Stimulated activated CD8-positive, alpha-beta memory T cell treated with anti-CD3 and anti-CD28 coated beads, Interleukin-15, amount 100 ng/mL, for 4 hours (primary cell): ENCODE measurements around the gene ADARB2.

ENCODE experiments used
- DNase-seq, 2 donors: peaks; one replicate each; pipeline ENCODE4 v3.0.0-alpha.2; 2020; ENCODE audit warnings: low read depth in 2 of 2

Gene ADARB2

DNA sequence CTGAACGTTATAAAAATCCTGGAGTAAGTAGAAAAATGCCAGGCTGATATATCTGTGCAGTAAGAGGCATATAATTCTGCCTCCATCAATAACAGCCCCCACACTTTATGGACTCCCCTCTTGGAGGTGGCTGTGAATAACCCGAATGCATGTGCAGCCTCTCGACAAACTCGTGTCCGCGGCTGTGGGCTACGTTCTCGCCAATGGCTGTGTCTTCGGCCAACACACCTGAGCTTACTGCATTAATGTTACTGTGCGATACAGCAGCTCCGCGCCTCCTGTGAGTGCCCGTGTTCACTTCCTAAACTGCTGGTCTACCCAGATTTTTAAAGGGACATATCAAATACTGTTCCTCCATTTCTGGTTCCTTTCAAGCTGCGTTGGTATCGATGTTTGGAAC, 209.4 kb downstream of the ADARB2 start:
- DNase-seq = no peak

DNA sequence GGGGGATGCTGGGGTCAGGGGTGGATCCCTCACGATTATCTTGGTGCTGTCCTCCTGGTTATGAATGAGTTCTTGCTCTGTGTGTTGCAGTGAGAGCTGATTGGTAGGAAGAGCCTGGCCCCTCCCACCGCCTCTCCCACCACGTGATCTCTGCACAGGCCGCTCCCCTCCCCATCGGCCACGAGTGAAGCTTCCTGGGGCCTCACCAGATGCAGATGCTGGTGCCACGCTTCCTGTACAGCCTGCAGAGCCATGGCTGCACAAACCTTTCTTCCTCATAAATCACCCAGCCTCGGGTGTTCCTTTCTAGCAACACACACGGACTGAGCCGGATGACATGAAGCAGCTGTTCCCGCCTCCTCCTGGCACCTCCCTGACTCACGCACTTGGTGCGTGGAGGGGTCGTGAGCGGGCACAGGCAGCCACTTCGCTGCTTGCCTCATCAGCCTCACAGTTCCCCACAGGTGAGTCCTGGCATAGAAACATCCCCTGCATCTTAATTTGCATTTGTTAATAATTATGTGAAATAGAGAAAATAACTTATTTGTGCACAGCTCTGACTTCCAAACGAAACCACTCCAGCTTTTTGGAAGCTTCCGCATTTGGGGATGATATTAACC, 210.8 kb downstream of the ADARB2 start:
- no peak for DNase-seq

DNA sequence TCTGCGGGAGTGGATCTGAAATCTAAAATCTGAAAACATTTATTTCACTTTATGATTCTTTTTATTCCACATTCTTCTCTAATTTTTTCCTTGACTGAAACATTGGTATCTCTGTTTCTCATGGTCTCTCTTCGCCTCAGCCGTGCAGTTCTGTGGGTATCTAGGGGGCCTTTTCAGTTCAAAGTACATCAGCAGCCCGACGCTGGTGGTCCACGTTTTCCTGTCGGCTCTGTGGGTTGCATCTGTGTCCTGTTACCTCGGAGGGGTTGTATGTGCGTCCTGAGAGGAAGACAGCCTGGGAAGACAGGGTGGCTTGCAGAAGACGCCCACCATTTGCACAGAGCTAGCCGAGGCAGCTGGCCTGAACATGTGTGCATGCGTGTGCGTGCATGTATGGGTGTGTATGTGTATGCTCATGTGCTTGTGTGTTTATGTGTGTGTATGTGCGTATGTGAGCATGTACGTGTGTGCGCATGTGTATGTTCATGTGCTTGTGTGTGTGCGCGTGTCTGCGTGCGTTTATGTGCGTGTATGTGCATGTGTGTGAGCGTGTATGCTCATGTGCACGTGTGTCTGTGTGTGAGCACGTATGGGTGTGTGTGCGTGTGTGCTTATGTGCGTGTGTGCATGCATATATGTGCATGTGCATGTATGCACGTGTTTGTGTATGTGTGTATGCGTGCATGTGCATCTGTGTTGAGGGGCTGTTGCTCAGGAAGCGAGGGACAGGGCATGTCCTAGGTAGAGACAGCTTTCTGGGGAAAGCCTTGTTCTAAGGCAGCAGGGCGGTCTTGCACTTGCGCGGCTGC, 211.8 kb downstream of the ADARB2 start:
- DNase-seq = no peak

DNA sequence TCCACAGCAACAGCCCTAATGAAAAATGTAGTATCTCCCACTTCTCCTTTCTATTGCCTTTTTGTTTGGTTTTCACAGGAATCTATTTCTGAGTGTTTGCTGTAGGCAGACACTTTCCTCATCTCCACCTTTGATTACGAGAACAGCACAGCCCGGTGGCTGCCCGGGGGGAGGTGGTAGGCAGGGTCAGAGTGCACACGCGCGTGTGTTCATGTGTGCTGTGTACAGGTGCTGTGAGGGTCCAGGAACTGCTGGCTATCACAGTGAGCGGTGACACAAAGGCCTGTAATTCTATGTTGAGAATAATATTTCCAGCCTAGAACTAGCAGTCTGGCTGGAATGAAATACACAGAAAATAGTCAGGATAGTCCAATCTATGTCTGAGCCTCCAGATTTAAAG, 212.8 kb downstream of the ADARB2 start:
- DNase-seq = no peak

DNA sequence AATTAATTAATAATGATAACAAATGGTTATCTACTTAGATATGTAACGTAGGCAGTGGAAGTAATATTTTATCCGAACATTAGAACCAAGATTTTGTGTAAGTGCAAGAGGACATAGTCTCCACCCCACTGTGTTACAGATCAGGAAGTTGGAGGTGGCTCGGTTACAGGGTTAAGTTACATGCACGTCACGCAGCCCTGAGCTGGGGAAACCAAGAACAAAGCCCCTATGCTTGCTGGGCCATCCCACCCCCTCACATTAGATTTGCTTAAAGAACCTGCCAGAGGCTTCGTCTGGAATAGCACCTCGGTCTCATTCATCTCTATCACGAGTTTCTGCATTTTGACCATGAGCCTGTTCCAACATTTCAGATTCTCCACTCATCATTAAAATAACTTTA, 214.1 kb downstream of the ADARB2 start:
- no peak for DNase-seq

DNA sequence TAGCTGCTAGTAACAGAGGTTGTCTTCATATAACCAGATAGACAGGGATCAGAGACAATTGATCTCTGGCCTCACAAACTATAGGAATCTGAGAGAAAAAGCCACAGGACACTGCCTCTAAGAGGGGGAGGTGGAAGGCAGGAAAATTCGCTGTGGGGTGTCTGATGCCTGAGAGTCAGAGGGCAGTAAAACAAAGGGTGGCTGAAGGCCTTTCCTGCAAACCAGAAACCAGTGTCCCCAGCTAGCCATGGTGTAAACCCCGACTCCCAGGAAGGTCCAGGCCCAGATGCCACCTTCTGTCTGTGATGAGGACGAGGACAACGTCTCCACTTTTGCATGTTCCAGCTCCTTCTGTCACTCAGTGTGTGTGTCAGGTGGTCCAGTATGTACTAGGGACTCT, 215.1 kb downstream of the ADARB2 start:
- DNase-seq = no peak

DNA sequence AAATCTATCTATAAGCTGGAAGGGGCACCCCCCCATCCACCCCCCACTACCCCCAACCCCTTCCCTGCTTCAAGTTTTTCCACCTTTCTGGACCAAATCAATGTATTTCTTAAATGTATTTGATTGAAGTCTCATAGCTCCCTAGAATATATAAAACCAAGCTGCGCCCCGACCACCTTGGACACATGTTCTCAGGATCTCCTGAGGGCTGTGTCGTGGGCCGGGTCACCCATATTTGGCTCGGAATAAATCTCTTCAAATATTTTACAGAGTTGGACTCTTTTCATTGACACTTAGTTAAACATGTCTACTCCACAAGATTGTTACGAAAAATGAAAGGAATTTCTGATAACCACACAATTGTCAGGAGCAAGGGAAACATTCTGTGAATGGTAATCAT, 215.6 kb downstream of the ADARB2 start:
- DNase-seq = no peak

DNA sequence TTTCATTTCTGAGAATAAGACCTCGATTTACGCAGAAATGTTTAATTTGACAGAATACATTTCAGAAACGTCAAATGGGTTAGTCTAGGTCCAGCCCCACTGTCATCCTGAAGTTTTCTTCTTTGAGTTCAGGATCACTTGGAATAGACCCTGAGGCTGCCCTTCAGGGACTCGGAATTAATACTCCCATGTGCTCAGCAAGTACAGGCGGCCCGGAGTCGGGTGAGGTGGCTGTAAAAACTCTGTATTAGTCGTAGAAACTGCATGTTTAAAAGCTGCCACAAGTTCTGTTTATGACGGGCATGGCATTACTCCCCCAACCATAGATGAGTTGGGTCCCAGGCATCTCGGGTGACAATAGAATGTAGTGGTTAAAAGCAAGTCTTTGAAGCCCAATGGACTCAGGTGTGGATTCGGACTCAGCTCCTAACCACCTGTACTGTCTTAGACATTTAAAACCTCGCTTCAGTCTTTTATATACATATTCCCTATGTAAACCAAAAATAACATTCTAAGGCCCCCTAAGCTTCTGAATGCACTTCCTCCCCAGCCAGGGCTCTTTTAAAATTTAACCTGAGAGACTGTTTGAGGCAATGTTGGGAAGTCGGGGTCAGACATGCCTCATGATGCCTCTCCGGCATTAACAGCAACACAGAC, 216.3 kb downstream of the ADARB2 start:
- DNase-seq = no peak

DNA sequence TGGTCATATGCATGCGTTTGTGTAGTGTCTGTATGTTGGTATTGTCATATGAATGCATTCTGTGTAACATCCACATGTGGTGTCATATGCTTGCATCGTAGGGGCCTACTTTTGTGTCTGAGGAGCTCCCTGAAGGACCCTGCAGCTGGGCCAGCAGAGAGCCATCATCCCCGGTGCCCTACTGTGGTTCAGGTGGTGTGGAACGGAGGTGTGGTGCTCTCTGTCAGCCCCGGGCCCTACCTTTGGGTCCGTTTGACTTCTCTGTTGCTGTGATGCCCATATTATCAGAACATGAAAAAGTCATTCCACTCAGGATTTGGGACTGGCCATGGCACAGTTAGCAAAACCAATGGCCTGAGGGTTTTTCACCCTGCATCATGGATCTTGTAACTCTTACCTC, 217.9 kb downstream of the ADARB2 start:
- no peak for DNase-seq

DNA sequence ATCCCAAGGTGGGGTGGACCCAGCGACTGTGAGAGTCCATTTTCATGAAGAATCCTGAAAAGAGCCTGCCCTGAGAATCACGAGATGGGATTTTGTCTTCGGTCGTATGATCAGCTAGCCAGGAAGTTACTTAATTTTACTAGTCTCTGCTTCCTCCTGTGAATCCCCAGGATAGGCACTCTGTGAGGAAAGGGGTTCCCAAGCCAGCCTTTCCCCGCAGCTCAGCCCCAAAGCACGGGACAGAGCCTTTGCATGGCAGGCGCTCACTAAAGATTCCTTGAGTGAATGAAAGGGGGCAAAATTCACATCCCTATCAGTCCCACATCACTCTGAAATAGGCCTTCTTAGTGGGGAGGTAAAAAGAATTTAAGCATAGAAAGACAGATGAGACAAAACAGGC, 219.6 kb downstream of the ADARB2 start:
- no peak for DNase-seq

DNA sequence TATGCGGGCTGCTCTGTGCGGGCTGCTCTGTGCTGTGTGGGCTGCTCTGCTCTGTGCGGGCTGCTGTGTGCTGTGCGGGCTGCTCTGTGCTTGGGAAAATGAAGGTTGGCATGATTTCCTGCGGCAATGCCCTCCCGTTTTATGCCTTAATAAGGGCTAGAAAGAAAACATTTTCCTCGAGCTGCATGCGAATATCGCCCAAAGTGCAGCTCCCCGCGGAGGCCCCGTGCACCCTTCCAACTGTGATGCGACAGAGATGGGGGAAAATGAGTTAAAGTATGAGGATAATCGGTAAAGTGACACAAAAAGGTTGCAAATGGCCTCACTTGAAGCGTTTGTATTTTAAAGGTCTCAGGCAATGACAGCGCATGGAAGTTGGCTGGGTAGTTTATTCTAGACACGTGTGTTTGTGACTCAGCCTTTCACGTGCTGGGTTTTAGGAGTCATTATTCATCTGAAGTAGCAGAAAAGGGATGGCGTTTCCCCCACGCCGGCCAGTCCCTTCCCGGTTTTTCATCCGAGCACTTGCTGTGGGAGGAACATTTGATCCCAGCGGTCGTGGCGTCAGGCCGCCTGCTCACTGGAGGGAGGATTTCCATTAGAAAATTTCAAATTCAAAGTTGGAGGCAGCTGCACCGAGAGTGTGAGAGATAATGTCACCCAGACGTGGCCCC, 220.7 kb downstream of the ADARB2 start:
- DNase-seq = no peak

DNA sequence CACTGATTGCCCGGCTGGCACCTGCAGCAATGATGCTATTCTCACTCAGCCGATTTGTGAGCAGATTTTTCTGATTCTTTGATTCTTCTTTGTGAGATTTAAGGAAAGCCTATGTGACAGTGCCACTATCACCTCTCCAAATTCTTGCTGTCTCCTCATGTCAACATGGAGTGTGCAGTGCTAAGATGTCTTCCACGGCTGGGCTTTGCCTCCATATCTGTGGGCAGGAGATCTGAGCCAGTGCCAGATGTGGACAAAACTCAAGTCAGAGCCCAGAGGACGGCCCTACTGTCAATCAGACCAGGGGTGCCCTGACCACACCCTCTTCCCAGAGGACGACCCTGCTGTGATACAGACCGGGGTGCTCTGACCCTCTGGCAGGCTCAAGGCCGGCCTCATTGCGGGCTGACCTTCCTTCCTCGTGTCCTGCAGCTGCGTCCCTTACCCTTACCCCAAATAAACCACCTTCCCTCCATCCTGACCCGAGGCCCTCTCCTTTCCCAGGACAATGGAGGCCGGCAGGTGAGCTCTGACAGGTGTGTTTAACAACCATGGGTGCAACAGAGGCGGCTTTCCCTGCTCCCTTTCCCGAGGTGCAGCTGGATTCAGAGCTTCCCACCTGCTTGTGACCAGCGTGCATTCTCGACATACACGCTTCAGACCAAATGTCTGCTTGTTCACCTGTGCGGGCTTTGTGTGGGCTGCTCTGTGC, 221.4 kb downstream of the ADARB2 start:
- DNase-seq = no peak

DNA sequence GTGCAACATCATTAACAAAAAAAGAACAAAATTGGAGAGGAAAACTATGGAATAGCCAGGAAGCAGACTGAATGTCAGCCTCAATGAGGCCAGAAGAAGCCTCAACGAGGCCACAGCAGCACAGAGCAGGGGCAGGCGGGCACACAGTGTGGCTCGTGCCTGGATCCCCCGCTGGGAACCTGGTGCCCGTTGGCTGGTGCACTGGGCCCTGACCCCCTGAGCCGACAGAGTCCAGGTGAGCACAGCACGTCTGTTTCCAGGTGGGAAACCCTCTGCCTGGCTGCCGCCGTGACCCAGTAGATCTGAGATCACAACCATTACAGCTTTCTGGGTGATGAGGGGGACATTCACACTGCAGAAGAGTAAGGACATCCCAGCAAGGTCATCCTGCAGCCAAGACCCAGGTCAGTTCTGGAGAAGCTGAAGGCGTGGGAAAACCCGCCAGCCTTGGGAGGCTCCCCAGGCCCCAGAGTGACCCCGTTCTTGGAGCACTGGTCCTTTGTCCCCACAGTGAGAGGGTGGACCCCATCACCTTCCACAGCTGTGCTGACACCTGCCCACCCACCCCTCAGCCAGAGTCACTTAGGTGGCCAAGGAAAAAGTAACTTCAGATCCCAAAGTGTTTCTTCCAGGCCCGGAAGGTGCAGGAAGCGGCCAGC, 222.1 kb downstream of the ADARB2 start:
- no peak for DNase-seq

DNA sequence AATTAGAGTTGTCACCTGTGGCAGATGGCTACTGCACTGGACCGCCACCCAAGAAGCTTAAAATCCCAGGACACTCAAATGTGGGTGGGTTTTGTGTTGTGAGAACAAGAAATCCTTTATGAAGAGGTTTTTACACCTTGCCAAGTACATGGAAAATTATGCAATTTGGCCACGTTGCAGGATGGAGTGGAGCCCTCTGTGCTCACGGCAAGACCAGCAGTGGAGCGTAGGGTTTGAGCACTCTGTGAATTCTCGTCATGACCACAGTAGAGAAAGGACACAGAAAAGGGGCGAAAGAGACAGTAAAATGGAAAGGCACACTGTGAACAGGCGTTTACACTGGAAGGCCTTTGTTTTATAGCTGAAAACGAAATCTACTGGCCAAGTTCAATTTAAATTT, 222.6 kb downstream of the ADARB2 start:
- DNase-seq = no peak

DNA sequence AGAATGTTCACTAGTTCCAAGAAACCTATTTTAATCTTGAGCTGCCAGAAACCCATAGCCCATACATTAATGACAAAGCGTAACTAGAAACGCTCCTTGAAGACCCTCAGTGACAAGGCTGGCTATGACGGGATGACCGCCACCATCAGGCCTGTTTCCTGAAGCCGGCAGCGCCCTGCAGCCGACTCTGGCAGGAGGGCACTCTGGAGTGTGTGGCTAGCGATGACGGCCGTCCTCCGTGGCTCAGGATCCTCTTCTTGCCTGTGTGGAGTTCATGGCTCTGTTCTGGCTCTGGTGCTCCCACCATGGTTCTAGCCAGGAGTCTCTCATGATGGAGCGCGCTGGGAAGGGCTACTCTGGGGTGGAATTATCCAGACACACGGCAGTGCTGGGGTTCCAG, 224.1 kb downstream of the ADARB2 start:
- DNase-seq = no peak

DNA sequence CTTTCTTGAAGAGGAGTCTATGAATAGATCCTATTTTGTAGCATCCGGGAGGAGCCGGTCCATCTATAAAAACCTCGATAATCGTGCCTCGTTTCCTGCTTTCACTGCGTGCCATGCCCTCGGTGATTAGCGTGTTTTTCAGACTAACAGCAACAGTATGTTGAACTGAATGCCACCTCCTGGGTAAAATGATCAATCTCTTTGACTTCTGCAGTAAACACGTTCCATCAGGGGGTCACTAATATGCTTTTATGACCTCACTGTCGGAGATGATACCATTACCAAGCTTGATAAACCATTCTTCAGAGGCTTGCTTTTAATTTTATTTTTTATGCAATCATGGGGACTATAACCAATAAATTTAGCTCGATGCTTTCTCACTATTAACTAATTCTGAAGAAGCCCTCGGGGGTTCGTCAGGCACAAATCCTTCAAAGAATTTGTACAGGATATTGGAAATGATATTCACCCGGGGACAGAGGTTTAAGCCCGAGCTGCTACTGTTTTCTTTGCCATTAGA, 228.3 kb downstream of the ADARB2 start:
- DNase-seq = no peak

DNA sequence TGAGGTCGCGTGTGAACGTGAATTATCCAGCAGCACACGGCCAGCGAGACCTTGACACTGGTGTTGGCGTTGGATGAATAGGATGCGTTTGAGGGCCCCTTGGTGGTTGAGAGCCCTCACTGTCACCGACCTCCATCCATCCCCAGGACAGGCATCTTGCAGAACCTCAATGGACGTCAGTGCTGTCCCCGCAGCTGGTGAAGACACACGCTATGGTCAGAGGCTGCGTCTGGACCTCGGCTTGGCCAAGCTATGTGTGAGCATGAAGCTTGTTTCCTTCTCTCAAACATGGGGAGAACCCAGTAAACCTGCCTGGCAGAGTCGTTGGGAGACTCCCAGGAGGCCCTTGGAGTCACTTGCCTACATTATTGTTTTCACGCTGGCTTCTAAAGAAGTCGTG, 229.2 kb downstream of the ADARB2 start:
- DNase-seq = no peak

DNA sequence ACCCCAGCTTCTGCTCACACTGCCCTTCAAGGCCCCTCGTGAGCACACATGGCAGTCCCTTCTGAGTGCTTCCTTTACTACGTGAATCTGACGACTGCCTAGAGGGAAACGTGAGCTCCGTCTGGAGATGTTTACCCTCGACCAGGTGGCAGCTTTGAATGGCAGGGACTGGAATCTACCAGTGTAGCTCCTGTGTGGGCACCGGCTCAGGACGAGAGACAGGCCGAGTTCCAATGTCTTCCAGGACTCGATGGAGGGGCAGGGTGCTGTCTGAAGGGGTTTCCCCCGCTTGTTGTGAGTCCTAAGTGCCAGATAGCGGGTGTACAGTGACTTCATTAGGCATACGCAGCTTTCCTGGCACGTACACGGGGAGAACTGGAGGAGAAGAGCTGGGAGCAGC, 229.9 kb downstream of the ADARB2 start:
- no peak for DNase-seq

DNA sequence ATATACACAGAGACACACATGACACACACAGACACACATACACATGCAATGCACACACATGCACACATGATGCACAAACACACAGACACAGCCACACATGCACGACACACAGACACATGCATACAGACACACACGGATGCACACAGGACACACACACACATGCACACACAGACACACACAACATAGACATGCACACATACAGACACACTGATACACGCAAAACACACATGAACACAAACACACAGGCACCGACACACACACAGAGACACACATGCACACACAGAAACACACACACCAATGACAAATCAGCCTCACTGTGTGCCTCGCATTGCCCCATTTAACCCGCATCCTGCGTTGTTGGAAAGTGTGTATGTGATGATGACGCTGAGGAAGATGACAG, 232.4 kb downstream of the ADARB2 start:
- no peak for DNase-seq

DNA sequence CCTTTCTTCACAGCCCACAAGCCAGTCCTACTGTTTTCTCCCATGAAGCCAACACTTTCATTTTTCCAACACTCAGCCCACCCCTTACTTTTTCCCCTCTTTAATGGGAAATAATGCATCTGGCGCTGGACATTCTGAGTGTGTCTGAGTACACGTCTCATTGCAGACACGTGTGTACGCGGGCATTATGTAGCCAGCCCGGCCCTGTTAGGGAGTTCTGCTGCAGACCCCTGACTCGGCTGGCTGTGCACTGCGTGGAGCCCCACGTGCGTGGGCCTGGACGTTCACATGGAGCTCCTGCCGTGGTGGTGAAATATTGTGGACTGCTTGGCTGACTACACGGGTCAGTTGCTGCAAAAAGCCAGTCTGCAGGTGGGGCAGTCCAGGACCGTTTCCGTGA, 233.0 kb downstream of the ADARB2 start:
- no peak for DNase-seq

DNA sequence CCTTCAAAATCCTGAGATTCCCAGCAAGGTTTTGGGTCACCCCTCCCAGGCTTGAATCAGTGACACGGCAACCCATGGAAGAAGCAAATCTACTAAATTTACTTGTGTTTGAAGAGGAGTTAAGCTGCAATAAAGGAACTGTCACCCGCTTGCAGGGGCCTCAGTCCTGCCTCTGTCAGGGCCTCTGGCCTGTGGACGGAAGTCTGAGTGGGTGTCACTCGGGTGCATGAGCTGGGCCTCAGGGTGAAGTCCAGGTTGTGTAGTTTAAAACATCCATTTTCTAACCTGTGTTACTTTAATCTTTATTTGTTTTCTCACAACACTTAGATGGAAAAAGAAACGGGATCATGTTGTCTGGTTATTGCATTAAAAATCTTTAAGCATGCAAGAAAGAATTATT, 234.9 kb downstream of the ADARB2 start:
- DNase-seq = no peak
